Esophagus muscularis mucosa (tissue), 4 donors: ENCODE measurements around the gene S100A11. TPM values are rescaled to one million over a fixed set of nuclear protein-coding genes. Genes with fewer than 3 reads are reported as not detected.

Source experiments
- DNase-seq: peaks from one replicate; pipeline ENCODE4 v3.0.0-alpha.2; 2017; ENCODE audit errors: extremely low spot score
- H3K27ac ChIP-seq, 4 donors: fragments of 200-600 bp; sonication (generic); replicated peaks in 1 of 4; 1 replicate in 3 of 4; 2 replicates in 1 of 4; pipeline ENCODE4 v1.5.1; 2016 to 2019; ENCODE audit warnings: mild to moderate bottlenecking in 1 of 4
- H3K27me3 ChIP-seq, 4 donors: fragments of 200-600 bp; sonication (generic); one replicate each; pipeline versions ENCODE4 v1.5.1 to v1.6.0; 2016 to 2019
- H3K36me3 ChIP-seq, 4 donors: fragments of 200-600 bp; sonication (generic); one replicate each; pipeline ENCODE4 v1.5.1; 2016 to 2019
- H3K4me1 ChIP-seq, 4 donors: fragments of 200-600 bp; sonication (generic); one replicate each; pipeline ENCODE4 v1.5.1; 2016 to 2019
- H3K4me3 ChIP-seq, 4 donors: fragments of 200-600 bp; sonication (generic); 1 replicate in 2 of 4; 2 replicates in 2 of 4; pipeline ENCODE4 v1.5.1; 2016 to 2019; ENCODE audit warnings: mild to moderate bottlenecking in 4 of 4, moderate library complexity in 1 of 4
- H3K9me3 ChIP-seq, 4 donors: fragments of 200-600 bp; sonication (generic); 1 replicate in 3 of 4; 2 replicates in 1 of 4; pipeline ENCODE4 v1.5.1; 2016 to 2019
- CTCF ChIP-seq, 3 experiments: fragments of 200-600 bp in 2 of 3; fragments of 450-650 bp in 1 of 3; sonication (generic) in 2 of 3; IDR thresholded peaks; one replicate each; pipeline ENCODE4 v1.5.1; 2017 to 2019; ENCODE audit warnings: antibody characterized with exemption in 3 of 3, mild to moderate bottlenecking in 2 of 3, moderate library complexity in 1 of 3
- EP300 ChIP-seq: sonication (generic); formaldehyde crosslinking; IDR thresholded peaks from one replicate; pipeline ENCODE4 v1.6.1; 2017; ENCODE audit warnings: antibody characterized with exemption
- POLR2A ChIP-seq: fragments of 450-650 bp; IDR thresholded peaks from one replicate; pipeline ENCODE4 v1.6.1; 2017; ENCODE audit warnings: antibody characterized with exemption, moderate library complexity, mild to moderate bottlenecking, low read depth
- POLR2AphosphoS5 ChIP-seq, 2 donors: sonication (generic); formaldehyde crosslinking; IDR thresholded peaks; one replicate each; pipeline ENCODE4 v1.6.1; 2017; ENCODE audit warnings: antibody characterized with exemption in 2 of 2
- WGBS: methylation state at CpG from one replicate; pipeline ENCODE4 v1.1.5; 2018; 5-methylcytosine and 5-hydroxymethylcytosine counted together
- intact Hi-C: fragments of 100-400 bp; cut with DNase I; formaldehyde crosslinking; loops from one replicate; pipeline ENCODE4 v1.15.1; 2023
- total RNA-seq, 4 donors: library from RNA; depleted of rRNA; stranded (reverse); fragments of >200 nt; gene quantifications; one replicate each; pipeline versions ENCODE4 v1.1.0 to v1.2.1, GENCODE V29; 2016

Gene S100A11
- total RNA-seq, 4 donors from 2014 or later = 68.5 to 190 (median 115) TPM

- Histone ChIP-seq H3K4me3 (peak overlapping the region in 3 of 4 donors; percentile 8 to 95 (median 11)), H3K9me3 (no peaks in the 10 kb centered on the region), H3K36me3 (peaks cover 15 to 29% (median 16%) of the 10 kb centered on the region in 4 donors), H3K27me3 (no peaks in the 10 kb centered on the region), H3K27ac (peak overlapping the region; percentile 89 to 99 (median 94)), H3K4me1 (peaks cover 78 to 96% (median 91%) of the 10 kb centered on the region in 4 donors)
- no peak for DNase-seq
- intact Hi-C loops = no loop called here
- TF ChIP-seq POLR2AphosphoS5 (IDR thresholded peaks at IDR 0.05) (peak; percentile 55 to 71), CTCF (IDR thresholded peaks at IDR 0.05) (no peak)
- 39% methylated on average over 6 of the region's 6 CpGs for WGBS
These were observed 47.5 kb downstream of the S100A11 start for GRCh38 chr1:151989211-151989862.

DNA sequence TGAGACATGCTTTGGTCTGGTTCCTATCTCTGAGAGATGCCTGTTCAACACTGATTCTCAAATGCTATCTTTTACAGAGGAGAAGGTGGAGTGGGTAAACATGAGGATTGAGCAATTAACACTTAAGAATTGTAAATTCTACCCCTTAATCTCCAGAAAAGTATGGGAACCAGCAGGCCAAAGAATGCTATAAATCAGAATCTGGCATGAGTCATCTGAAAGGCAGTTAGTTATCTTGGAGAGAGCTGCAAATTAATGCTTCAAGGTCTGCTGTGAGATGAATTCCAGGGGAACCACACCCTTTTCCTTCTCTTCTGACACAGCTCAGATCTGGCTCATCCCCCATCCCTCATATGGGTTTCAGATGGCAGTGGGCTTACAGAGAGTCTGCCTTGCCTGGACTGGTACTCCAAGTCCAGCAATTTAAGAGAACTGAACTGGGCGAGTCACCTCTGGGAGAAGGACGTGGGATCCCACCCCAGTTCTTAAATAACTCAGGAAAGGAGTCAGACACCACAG is 48.3 kb downstream of the S100A11 start:
- intact Hi-C loops = no loop called here
- TF ChIP-seq POLR2A (no peak), EP300 (no peak), CTCF (IDR thresholded peaks at IDR 0.05) (no peak), POLR2AphosphoS5 (IDR thresholded peaks at IDR 0.05) (no peak)
- peaks cover 77 to 95% (median 90%) of the 10 kb centered on the region in 4 donors for H3K4me1 ChIP-seq
- H3K9me3 ChIP-seq = no peaks in the 10 kb centered on the region
- H3K27me3 ChIP-seq = no peaks in the 10 kb centered on the region
- DNase-seq = no peak
- H3K36me3 ChIP-seq = peaks cover 23 to 38% (median 25%) of the 10 kb centered on the region in 4 donors
- peak overlapping the region in 1 of 4 donors; percentile 8 for H3K4me3 ChIP-seq
- 32% methylated on average over 2 of the region's 2 CpGs for WGBS
- peak overlapping the region; percentile 89 to 99 (median 94) for H3K27ac ChIP-seq

- intact Hi-C loops = no loop called here
- Histone ChIP-seq H3K27me3 (no peaks in the 10 kb centered on the region), H3K4me1 (peaks cover 70 to 87% (median 81%) of the 10 kb centered on the region in 4 donors), H3K9me3 (no peaks in the 10 kb centered on the region), H3K36me3 (peaks cover 26 to 56% (median 41%) of the 10 kb centered on the region in 4 donors), H3K4me3 (no peak overlapping the region), H3K27ac (peak overlapping the region in 1 of 4 donors; percentile 3)
- TF ChIP-seq POLR2A (no peak), EP300 (no peak), CTCF (IDR thresholded peaks at IDR 0.05) (no peak), POLR2AphosphoS5 (IDR thresholded peaks at IDR 0.05) (no peak)
- WGBS = 85% methylated on average over 8 of the region's 8 CpGs
- no peak for DNase-seq
These were observed 50.2 kb downstream of the S100A11 start for GRCh38 chr1:151986501-151987190.

GRCh38 chr1:151985768-151986167 is 51.0 kb downstream of the S100A11 start:
- no peaks in the 10 kb centered on the region for H3K9me3 ChIP-seq
- no peak overlapping the region for H3K4me3 ChIP-seq
- no peaks in the 10 kb centered on the region for H3K27me3 ChIP-seq
- peaks cover 69 to 86% (median 80%) of the 10 kb centered on the region in 4 donors for H3K4me1 ChIP-seq
- H3K36me3 ChIP-seq = peaks cover 30 to 65% (median 48%) of the 10 kb centered on the region in 4 donors
- no peak for DNase-seq
- no peak for TF ChIP-seq POLR2A
- no peak for TF ChIP-seq POLR2AphosphoS5 (IDR thresholded peaks at IDR 0.05)
- no peak for TF ChIP-seq CTCF (IDR thresholded peaks at IDR 0.05)
- TF ChIP-seq EP300 = no peak
- WGBS = 90% methylated on average over 1 of the region's 1 CpG
- intact Hi-C loops = no loop called here
- H3K27ac ChIP-seq = no peak overlapping the region
